Measurements from ENCODE around the gene CRB3. TPM values are rescaled to one million over a fixed set of nuclear protein-coding genes. Genes with fewer than 3 reads are reported as not detected.

Gene CRB3
- total and polyA plus RNA-seq, 9 of the 15 experiments (the other 6 are each of a cell fraction or from before 2014, with no cell fraction given), result 0.49 TPM; not detected in 8

GRCh38 chr19:6425732-6426620, 38.1 kb upstream of the CRB3 start:
- Histone ChIP-seq H3K9ac (ENCODE audit: insufficient read depth in 1 of 2, low read depth in 2 of 2, low read length in 2 of 2) (peak overlapping the region; percentile 47 to 87), H3K27me3 (ENCODE audit: control insufficient read depth in 2 of 2, insufficient read depth in 2 of 2, low read length in 2 of 2) (no peaks in the 10 kb centered on the region), H3K4me1 (replicated peaks in 1 of 2; ENCODE audit: control insufficient read depth in 2 of 2, insufficient read depth in 2 of 2, low read length in 2 of 2) (peaks cover 17 to 43% of the 10 kb centered on the region in 2 experiments), H3K9me3 (replicated peaks; ENCODE audit: control insufficient read depth, insufficient read depth, low read depth, low read length) (no peaks in the 10 kb centered on the region), H3K79me2 (ENCODE audit: control insufficient read depth, insufficient read depth, low read length) (peaks cover 51% of the 10 kb centered on the region), H3K4me3 (no peak overlapping the region), H2AFZ (ENCODE audit: low read depth, low read length) (peak overlapping the region; percentile 81), H3K36me3 (ENCODE audit: control insufficient read depth, insufficient read depth, low read length) (peaks cover 24% of the 10 kb centered on the region), H3K9me1 (ENCODE audit: control insufficient read depth, insufficient read depth, low read length) (peaks cover 14% of the 10 kb centered on the region), H3K4me2 (ENCODE audit: insufficient read depth, low read length) (peak overlapping the region; percentile 53), H4K20me1 (replicated peaks; ENCODE audit: control insufficient read depth, insufficient read depth, low read length) (peaks cover 31% of the 10 kb centered on the region), H3K27ac (ENCODE audit: extremely low read depth, low read depth, low read length) (peak overlapping the region; percentile 78)
- peak; percentile 58 for FAIRE-seq
- POLR2A ChIA-PET, result interaction anchor here (0.6 to 1.7 kb wide), 6 partner anchors 12 to 652 kb away, joined by 3 to 11 read pairs (median 4); partner anchors contain the start of genes ALKBH7 and TNFSF9
- CTCF ChIA-PET (ENCODE audit: low intra/inter-chr PET ratio), result no interaction called here
- intact Hi-C loops (cut with micrococcal nuclease), result loop anchor here (10.0 kb wide), 2 partner anchors 111 to 261 kb away; no protein-coding TSS in a partner anchor
- in situ Hi-C loops (cut with MboI), result no loop called here
- peak in 1 of 4 experiments; percentile 46 for DNase-seq (ENCODE audit: extremely low read depth in 1 of 4, low spot score in 3 of 4)
- 87% methylated on average over 14 of the region's 21 CpGs for WGBS (ENCODE audit: insufficient coverage, low coverage, missing lambda C conversion rate)
- BruUV-seq (replicated peaks), result TSS peak; percentile 74
- no peak for ATAC-seq
- TF ChIP-seq TAF1 (IDR thresholded peaks at IDR 0.05; ENCODE audit: control insufficient read depth, extremely low read depth, insufficient read depth, low read length, severe bottlenecking) (peak; percentile 9), MAZ (CRISPR knock-in tag; conservative IDR thresholded peaks at IDR 0.05 in 1 of 2, IDR thresholded peaks at IDR 0.05 in 1 of 2) (0 out of 4 replicates have a peak, but pooled peaks of 1 of the 2 experiments have one; percentile 33), AFF1 (IDR thresholded peaks at IDR 0.05; ENCODE audit: low read depth in 1 of 2, partially characterized antibody in 2 of 2) (peak in 1 of 2 experiments; percentile 33), ZHX1 (conservative IDR thresholded peaks at IDR 0.05; ENCODE audit: low read length) (no peak), NUFIP1 (IDR thresholded peaks at IDR 0.05; ENCODE audit: partially characterized antibody) (peak; percentile 89), TRIM28 (IDR thresholded peaks at IDR 0.05) (peak; percentile 63; the same call in 1 of the 2 replicates), ZNF561 (CRISPR knock-in tag; conservative IDR thresholded peaks at IDR 0.05) (0 out of 2 replicates have a peak, but pooled peaks have one; percentile 25), HNRNPH1 (optimal IDR thresholded peaks at IDR 0.05; ENCODE audit: low read depth, low read length) (no peak), HSF4 (CRISPR knock-in tag; IDR thresholded peaks at IDR 0.05; ENCODE audit: borderline replicate concordance) (peak; percentile 53; the same call in 1 of the 2 replicates), RBBP5 (IDR thresholded peaks at IDR 0.05; ENCODE audit: borderline replicate concordance, insufficient read depth, low read length, poor library complexity, severe bottlenecking) (peak; percentile 9), ZNF507 (tag; conservative IDR thresholded peaks at IDR 0.05) (no peak), ZFX (CRISPR knock-in tag; IDR thresholded peaks at IDR 0.05) (peak; percentile 55; the same call in 1 of the 2 replicates)

Data from K562 (cell line).